GM10847 (cell line): Measurements from ENCODE around the gene SLC9A2.

ENCODE experiments used
- POLR2A ChIP-seq: IDR thresholded peaks from 2 replicates; pipeline ENCODE4 v1.6.1; 2011; ENCODE audit not compliant: insufficient read length; ENCODE audit errors: extremely low read depth

SLC9A2 gene

GRCh38 chr2:102726128-102727087 lies 107.1 kb downstream of the SLC9A2 start:
- no peak for TF ChIP-seq POLR2A

GRCh38 chr2:102735416-102736109 lies 116.2 kb downstream of the SLC9A2 start:
- TF ChIP-seq POLR2A: no peak

GRCh38 chr2:102736110-102736409 lies 116.7 kb downstream of the SLC9A2 start:
- TF ChIP-seq POLR2A: no peak

GRCh38 chr2:102736410-102737409 lies 117.4 kb downstream of the SLC9A2 start:
- peak; percentile 85 for TF ChIP-seq POLR2A

GRCh38 chr2:102737431-102737830 lies 118.1 kb downstream of the SLC9A2 start:
- TF ChIP-seq POLR2A: no peak

GRCh38 chr2:102743259-102743658 lies 123.9 kb downstream of the SLC9A2 start:
- TF ChIP-seq POLR2A: no peak

- no peak for TF ChIP-seq POLR2A
Measured at GRCh38 chr2:102748107-102748506, 128.8 kb downstream of the SLC9A2 start.

GRCh38 chr2:102749938-102750337 lies 130.6 kb downstream of the SLC9A2 start:
- TF ChIP-seq POLR2A: no peak

- no peak for TF ChIP-seq POLR2A
Measured at GRCh38 chr2:102753563-102754159, 134.3 kb downstream of the SLC9A2 start.

GRCh38 chr2:102754456-102755145 lies 135.2 kb downstream of the SLC9A2 start:
- TF ChIP-seq POLR2A: no peak

- TF ChIP-seq POLR2A: no peak
Measured at GRCh38 chr2:102755284-102755683, 135.9 kb downstream of the SLC9A2 start.

- TF ChIP-seq POLR2A: no peak
Measured at GRCh38 chr2:102758439-102758838, 139.1 kb downstream of the SLC9A2 start.
